ENCODE data around the gene SMAGP. TPM values are rescaled to one million over a fixed set of nuclear protein-coding genes. Genes with fewer than 3 reads are reported as not detected.

The SMAGP gene
- total RNA-seq, 1 donor = 9.8 TPM

DNA sequence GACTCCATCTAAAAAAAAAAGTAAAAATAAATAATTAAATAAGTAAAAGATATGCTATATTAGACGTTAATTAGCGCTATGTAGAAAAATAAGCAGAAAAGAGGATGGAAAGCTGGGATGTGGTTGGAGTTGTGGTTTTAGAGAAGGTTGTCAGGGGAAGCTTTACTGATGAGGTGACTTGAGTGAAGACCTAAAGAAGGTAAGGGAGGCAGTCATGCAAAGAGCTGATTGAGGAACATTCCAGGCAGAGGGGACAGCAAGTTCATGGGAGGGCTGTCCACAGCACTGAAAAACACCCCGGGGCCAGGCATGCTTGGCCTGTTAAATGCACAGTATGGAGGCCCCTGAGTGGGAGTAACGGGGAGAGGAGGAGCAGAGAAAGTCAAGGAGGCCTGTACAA, 15.7 kb downstream of the SMAGP start:
- no peak overlapping the region for H3K27ac ChIP-seq (ENCODE audit: low read depth, low read length)
- peaks cover 40% of the 10 kb centered on the region for H3K79me2 ChIP-seq (ENCODE audit: insufficient read depth, low read length)
- no peaks in the 10 kb centered on the region for H3K9me3 ChIP-seq (ENCODE audit: low read depth, low read length)
- H3K4me1 ChIP-seq (ENCODE audit: insufficient read depth, low read length) = no peaks in the 10 kb centered on the region
- H2AFZ ChIP-seq (ENCODE audit: low read length) = no peak overlapping the region
- TF ChIP-seq, protein P1, sequence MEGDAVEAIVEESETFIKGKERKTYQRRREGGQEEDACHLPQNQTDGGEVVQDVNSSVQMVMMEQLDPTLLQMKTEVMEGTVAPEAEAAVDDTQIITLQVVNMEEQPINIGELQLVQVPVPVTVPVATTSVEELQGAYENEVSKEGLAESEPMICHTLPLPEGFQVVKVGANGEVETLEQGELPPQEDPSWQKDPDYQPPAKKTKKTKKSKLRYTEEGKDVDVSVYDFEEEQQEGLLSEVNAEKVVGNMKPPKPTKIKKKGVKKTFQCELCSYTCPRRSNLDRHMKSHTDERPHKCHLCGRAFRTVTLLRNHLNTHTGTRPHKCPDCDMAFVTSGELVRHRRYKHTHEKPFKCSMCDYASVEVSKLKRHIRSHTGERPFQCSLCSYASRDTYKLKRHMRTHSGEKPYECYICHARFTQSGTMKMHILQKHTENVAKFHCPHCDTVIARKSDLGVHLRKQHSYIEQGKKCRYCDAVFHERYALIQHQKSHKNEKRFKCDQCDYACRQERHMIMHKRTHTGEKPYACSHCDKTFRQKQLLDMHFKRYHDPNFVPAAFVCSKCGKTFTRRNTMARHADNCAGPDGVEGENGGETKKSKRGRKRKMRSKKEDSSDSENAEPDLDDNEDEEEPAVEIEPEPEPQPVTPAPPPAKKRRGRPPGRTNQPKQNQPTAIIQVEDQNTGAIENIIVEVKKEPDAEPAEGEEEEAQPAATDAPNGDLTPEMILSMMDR (IDR thresholded peaks at IDR 0.05; ENCODE audit: extremely low read depth, low read depth, low read length) = no peak
- no peak overlapping the region for H3K4me3 ChIP-seq (ENCODE audit: insufficient read depth, low read length)
- no peaks in the 10 kb centered on the region for H4K20me1 ChIP-seq (ENCODE audit: insufficient read depth, low read length)
- no peak overlapping the region for H3K4me2 ChIP-seq (ENCODE audit: insufficient read depth, low read length)
- no peak for DNase-seq (ENCODE audit: insufficient read length, low spot score, missing footprints)
- H3K27me3 ChIP-seq (ENCODE audit: insufficient read depth, low read length) = no peaks in the 10 kb centered on the region
- peaks cover 9% of the 10 kb centered on the region for H3K36me3 ChIP-seq (ENCODE audit: insufficient read depth, low read length)

DNA sequence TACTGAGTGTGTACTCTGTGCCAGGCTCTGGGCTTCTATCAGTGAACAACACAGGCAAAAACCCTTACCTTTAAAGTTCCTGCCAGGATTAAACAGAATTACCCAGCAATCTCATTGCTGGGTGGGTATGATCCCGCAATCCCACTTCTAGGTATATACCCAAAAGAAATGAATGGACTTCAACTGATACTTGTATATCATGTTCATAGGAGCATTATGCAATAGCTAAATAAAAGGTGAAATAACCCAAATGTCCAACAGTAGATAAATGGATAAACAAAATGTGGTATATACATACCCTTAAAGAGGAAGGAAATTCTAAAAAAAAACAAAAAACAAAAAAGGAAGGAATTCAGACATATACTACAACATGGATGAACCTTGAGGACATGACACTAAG, 16.9 kb downstream of the SMAGP start:
- Histone ChIP-seq H4K20me1 (ENCODE audit: insufficient read depth, low read length) (no peaks in the 10 kb centered on the region), H3K27me3 (ENCODE audit: insufficient read depth, low read length) (no peaks in the 10 kb centered on the region), H3K4me2 (ENCODE audit: insufficient read depth, low read length) (no peak overlapping the region), H3K27ac (ENCODE audit: low read depth, low read length) (no peak overlapping the region), H2AFZ (ENCODE audit: low read length) (no peak overlapping the region), H3K36me3 (ENCODE audit: insufficient read depth, low read length) (peaks cover 9% of the 10 kb centered on the region), H3K4me1 (ENCODE audit: insufficient read depth, low read length) (no peaks in the 10 kb centered on the region), H3K79me2 (ENCODE audit: insufficient read depth, low read length) (peaks cover 45% of the 10 kb centered on the region), H3K4me3 (ENCODE audit: insufficient read depth, low read length) (no peak overlapping the region), H3K9me3 (ENCODE audit: low read depth, low read length) (no peaks in the 10 kb centered on the region)
- no peak for DNase-seq (ENCODE audit: insufficient read length, low spot score, missing footprints)
- TF ChIP-seq, protein P1 (IDR thresholded peaks at IDR 0.05; ENCODE audit: extremely low read depth, low read depth, low read length) = no peak

DNA sequence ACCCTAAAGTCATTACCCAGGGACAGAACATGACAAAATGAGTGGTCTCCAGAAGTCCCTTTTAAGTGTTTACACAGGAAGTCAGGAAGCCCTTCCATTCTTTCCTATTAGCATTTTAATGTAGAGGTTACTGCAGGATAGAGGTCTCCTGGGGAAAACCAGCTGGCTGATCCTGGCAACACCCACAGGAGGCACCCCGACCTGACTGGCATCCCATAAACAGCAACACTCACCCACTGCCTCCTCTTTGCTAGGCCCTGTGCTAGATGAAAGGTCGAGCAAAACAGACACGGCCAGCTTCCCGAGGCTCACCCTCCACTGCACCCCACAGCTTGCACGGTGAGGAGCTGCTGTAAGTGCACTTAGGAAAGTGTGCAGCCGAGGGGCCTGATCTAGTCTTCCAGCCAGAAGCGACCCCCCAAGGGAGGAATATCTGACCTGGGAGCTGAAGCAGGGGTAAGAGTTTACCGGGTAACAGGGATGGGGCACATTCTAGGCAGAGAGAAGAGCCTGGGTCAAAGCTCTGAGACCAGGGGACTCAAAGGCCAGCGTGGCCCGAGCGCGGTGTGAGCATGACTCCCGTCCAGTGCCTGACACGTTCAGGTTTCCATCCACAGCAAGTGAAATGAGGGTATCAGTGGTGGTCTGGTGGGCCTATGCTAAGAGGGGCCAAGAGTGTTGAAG, 22.6 kb downstream of the SMAGP start:
- Histone ChIP-seq H4K20me1 (ENCODE audit: insufficient read depth, low read length) (no peaks in the 10 kb centered on the region), H3K4me3 (ENCODE audit: insufficient read depth, low read length) (no peak overlapping the region), H3K36me3 (ENCODE audit: insufficient read depth, low read length) (peaks cover 33% of the 10 kb centered on the region), H3K4me1 (ENCODE audit: insufficient read depth, low read length) (peaks cover 10% of the 10 kb centered on the region), H3K79me2 (ENCODE audit: insufficient read depth, low read length) (peaks cover 42% of the 10 kb centered on the region), H3K9me3 (ENCODE audit: low read depth, low read length) (no peaks in the 10 kb centered on the region), H3K4me2 (ENCODE audit: insufficient read depth, low read length) (no peak overlapping the region), H3K27me3 (ENCODE audit: insufficient read depth, low read length) (no peaks in the 10 kb centered on the region), H3K27ac (ENCODE audit: low read depth, low read length) (no peak overlapping the region), H2AFZ (ENCODE audit: low read length) (no peak overlapping the region)
- DNase-seq (ENCODE audit: insufficient read length, low spot score, missing footprints) = no peak
- TF ChIP-seq, protein P1 (IDR thresholded peaks at IDR 0.05; ENCODE audit: extremely low read depth, low read depth, low read length) = no peak

DNA sequence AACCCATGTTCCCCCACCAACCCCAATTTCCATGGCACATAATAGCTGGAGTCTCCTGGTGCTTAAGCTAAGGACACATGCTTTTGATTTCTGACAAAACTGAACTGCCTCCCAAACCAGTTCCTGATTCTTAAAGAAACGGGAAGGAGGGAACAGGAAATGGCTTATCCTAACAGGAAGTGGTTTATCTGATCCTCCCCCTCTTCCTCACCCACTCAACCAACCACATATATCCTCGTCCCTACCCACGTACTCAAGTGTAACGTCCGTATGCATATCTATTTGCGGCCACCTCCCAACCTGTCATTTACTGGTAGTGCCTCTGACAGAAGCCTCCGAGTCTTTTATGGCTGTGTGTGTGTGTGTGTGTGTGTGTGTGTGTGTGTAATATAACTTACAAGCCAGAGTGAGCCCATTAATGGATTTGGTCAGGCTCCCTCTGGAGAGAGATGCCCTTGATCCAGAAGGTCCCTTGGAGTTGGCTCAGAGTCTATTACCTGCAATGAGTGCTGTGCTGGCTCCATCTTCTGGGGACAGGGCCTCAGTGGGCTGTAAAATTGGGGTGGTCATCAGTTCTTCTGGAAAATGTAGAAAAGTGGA, 23.9 kb downstream of the SMAGP start:
- Histone ChIP-seq H3K9me3 (ENCODE audit: low read depth, low read length) (no peaks in the 10 kb centered on the region), H3K4me3 (ENCODE audit: insufficient read depth, low read length) (peak overlapping the region; percentile 13), H3K27ac (ENCODE audit: low read depth, low read length) (peak overlapping the region; percentile 44), H3K79me2 (ENCODE audit: insufficient read depth, low read length) (peaks cover 49% of the 10 kb centered on the region), H3K27me3 (ENCODE audit: insufficient read depth, low read length) (no peaks in the 10 kb centered on the region), H3K4me2 (ENCODE audit: insufficient read depth, low read length) (peak overlapping the region; percentile 57), H2AFZ (ENCODE audit: low read length) (peak overlapping the region; percentile 59), H3K36me3 (ENCODE audit: insufficient read depth, low read length) (peaks cover 46% of the 10 kb centered on the region), H4K20me1 (ENCODE audit: insufficient read depth, low read length) (no peaks in the 10 kb centered on the region), H3K4me1 (ENCODE audit: insufficient read depth, low read length) (peaks cover 16% of the 10 kb centered on the region)
- TF ChIP-seq, protein P1 (IDR thresholded peaks at IDR 0.05; ENCODE audit: extremely low read depth, low read depth, low read length) = no peak
- DNase-seq (ENCODE audit: insufficient read length, low spot score, missing footprints) = peak; percentile 88
